ENCODE measurements around the gene MILR1. TPM values are rescaled to one million over a fixed set of nuclear protein-coding genes. Genes with fewer than 3 reads are reported as not detected.

The MILR1 gene
- total and polyA plus RNA-seq, 8 donors: 2.6 to 34.4 (median 4.7) TPM

DNA sequence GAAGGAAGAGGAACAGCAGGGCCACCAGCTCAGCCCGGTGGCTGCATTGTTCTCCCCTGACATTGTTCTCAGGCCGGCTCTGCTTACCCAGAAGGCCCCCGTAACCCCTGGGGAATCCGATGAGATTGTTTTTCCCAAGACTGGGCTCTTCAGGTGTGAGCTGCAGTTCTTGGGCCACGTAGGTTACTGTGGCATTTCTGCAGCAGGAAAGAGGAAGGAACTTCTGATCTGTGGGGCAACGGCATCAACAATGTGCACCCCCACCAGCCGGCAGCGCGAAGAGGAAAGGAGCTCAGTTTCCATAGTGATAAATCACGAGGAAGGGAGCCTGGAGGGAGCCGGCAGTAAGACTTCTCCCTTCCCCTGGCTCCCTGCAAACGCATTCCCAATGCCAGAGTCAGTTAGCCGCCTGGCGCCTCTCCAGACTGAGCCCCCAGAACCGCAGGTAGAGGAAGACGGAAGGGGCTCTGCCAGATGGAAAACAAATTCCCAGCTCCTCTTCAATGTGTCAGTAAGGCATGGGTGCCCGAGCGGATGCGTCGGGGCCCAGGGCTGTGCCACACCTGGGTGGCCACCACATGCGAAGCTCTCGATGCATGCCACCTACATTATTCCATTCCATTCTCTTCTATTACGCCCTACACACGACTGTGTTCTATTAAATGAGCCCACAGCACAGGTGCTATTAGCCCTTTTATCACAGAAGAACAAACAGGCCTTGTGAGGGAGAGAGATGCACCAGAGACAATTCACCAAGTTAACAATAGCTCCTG lies 36.7 kb upstream of the MILR1 start:
- ATAC-seq: peak; percentile 67
- intact Hi-C loops (cut with DNase I): no loop called here
- Histone ChIP-seq H3K4me1 (peaks cover 9 to 57% of the 10 kb centered on the region in 2 donors), H3K27ac (peak overlapping the region; percentile 44 to 89), H3K27me3 (no peaks in the 10 kb centered on the region), H3K9me3 (no peaks in the 10 kb centered on the region), H3K36me3 (no peaks in the 10 kb centered on the region), H3K4me3 (peak overlapping the region in 1 of 2 donors; percentile 20)
- peak in 3 of 4 donors; percentile 33 to 86 (median 84) for DNase-seq
- no peak for TF ChIP-seq CTCF (IDR thresholded peaks at IDR 0.05)

- TF ChIP-seq CTCF (IDR thresholded peaks at IDR 0.05): no peak
- Histone ChIP-seq H3K9me3 (no peaks in the 10 kb centered on the region), H3K4me3 (peak overlapping the region in 1 of 2 donors; percentile 20), H3K27ac (peak overlapping the region; percentile 47 to 89), H3K27me3 (no peaks in the 10 kb centered on the region), H3K36me3 (no peaks in the 10 kb centered on the region), H3K4me1 (peaks cover 9 to 50% of the 10 kb centered on the region in 2 donors)
- ATAC-seq (no peak), DNase-seq (no peak)
- intact Hi-C loops (cut with DNase I): no loop called here
Measured at GRCh38 chr17:64412944-64413381, 36.0 kb upstream of the MILR1 start.

GRCh38 chr17:64413513-64413912 lies 35.4 kb upstream of the MILR1 start:
- Histone ChIP-seq H3K27ac (peak overlapping the region; percentile 47 to 89), H3K4me3 (peak overlapping the region in 1 of 2 donors; percentile 20), H3K9me3 (no peaks in the 10 kb centered on the region), H3K4me1 (peaks cover 9 to 53% of the 10 kb centered on the region in 2 donors), H3K27me3 (no peaks in the 10 kb centered on the region), H3K36me3 (no peaks in the 10 kb centered on the region)
- ATAC-seq (peak; percentile 72), DNase-seq (peak in 1 of 4 donors; percentile 65)
- intact Hi-C loops (cut with DNase I): no loop called here
- no peak for TF ChIP-seq CTCF (IDR thresholded peaks at IDR 0.05)

GRCh38 chr17:64418506-64419339 lies 30.2 kb upstream of the MILR1 start:
- ATAC-seq: peak; percentile 77
- peak in 2 of 4 donors; percentile 38 to 66 for DNase-seq
- Histone ChIP-seq H3K36me3 (no peaks in the 10 kb centered on the region), H3K4me3 (no peak overlapping the region), H3K27me3 (no peaks in the 10 kb centered on the region), H3K4me1 (peaks cover 0 to 24% of the 10 kb centered on the region in 2 donors), H3K9me3 (no peaks in the 10 kb centered on the region), H3K27ac (no peak overlapping the region)
- intact Hi-C loops (cut with DNase I): loop anchor here in 1 of 2 donors (5.0 kb wide), 2 partner anchors 96 to 111 kb away; no protein-coding TSS in a partner anchor
- peak; percentile 66 to 75 for TF ChIP-seq CTCF (IDR thresholded peaks at IDR 0.05)
